GM19467 (cell line): ENCODE data around the gene PARP15.
"Not testable (repeated sequence)": the region's sequence is repeated elsewhere in the genome, so short reads cannot be mapped to it uniquely, and the experiment has no call there.

Experiments
- ATAC-seq: cut with Tn5 transposase; IDR thresholded peaks from one replicate; pipeline ENCODE4 v1.9.1; 2021; ENCODE audit warnings: mild to moderate bottlenecking, moderate library complexity; ENCODE audit not compliant: unreplicated experiment

The PARP15 gene

DNA sequence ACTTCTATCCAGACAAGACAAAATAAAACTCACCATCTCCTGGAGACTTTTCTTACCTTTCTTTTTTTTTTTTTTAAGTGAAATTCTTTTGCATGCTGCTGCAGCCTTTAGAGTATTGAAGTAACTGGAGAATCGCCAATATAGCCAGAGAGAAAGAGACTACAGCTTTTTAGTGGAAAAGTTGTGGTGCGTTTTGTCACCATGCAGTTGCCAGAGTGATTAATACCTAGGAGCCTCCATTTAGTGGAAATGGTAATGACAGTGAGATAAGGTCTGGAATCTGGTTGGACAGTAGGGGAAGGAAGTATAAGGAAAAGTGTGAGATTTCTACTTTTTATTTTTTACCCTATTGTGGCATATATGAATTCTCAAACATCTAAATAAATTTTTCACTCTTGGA, 85.1 kb downstream of the PARP15 start:
- ATAC-seq: no peak

DNA sequence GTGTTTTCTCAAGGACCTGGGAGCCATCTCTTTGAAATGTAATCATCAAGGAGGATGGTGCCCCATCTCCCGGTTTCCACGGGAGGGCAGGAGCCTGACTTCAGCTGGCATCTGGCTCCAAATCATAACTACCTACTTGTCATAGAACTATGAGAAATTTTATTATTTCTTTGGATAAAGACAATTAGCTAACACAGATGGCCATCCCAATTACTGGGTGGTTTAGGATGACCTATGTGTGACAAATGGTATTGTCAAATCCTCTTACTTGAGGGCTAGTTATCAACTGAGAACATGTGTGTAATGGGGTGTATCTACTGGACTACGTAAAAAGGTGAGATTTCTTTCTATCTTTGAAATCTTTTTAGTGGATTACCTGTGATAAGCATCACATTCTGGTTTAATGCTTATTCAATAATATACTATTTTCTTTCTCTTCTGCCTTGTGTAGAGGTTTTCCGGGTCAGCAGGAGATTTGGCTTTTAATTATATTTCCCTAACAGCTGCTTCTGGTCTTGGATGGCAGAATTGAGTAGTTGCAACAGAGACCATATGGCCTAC, 87.9 kb downstream of the PARP15 start:
- no peak for ATAC-seq

GRCh38 chr3:122665881-122666280, 88.4 kb downstream of the PARP15 start:
- ATAC-seq: no peak

DNA sequence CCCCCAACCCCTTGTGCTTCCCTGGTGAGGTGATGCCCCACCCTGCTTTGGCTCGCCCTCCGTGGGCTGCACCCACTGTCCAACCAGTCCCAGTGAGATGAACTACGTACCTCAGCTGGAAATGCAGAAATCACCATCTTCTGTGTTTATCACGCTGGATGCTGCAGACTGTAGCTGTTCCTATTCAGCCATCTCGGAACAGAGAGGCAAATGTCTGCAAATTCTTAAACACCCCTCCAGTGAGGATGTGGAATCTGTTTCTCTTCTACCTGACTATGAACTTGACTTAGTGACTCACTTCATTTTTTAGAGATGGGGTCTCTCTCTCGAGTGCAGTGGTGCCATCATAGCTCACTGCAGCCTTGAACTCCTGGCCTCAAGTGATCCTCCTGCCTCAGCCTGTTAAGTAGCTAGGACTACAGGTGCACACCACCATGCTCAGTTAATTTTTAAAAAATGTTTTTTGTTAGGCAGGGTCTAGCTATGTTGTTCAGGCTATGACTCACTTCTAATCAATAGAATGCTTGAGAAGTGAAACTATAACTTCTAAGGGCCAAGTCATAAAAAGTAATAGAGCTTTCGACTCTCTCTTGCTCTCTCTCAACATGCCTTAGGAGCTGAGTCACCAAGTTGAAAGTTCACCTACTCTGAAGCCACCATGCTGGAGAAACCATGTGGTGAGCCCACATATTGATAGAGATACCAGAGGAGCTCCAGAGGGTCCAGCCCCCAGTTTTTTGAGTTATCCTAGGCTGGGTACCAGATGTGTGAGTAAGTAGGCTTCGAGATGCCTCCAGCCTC, 91.7 kb downstream of the PARP15 start:
- ATAC-seq: peak; percentile 80

GRCh38 chr3:122671553-122671952, 94.1 kb downstream of the PARP15 start:
- no peak for ATAC-seq

GRCh38 chr3:122674339-122674738, 96.9 kb downstream of the PARP15 start:
- ATAC-seq: no peak

GRCh38 chr3:122676759-122677158, 99.3 kb downstream of the PARP15 start:
- ATAC-seq: no peak

DNA sequence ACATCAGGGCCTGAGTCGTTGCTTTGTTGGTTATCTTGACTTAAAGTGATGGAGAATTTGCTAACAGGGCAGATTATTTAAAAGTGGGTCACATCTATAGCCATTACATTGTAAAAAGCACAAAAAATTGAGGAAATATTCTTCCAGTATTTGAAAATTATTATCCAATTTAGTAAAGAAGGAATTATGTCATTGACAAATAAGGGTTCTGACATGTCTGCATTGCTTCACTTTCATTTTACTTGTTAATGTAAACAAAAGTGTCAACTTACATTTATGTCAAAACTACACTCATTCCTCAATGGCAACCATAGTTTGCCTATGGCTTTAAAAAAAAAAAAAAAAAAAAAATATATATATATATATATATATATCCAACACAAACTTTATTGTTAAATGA, 99.8 kb downstream of the PARP15 start:
- no peak for ATAC-seq

- no peak for ATAC-seq
These were observed 101.1 kb downstream of the PARP15 start for GRCh38 chr3:122678506-122678905.

DNA sequence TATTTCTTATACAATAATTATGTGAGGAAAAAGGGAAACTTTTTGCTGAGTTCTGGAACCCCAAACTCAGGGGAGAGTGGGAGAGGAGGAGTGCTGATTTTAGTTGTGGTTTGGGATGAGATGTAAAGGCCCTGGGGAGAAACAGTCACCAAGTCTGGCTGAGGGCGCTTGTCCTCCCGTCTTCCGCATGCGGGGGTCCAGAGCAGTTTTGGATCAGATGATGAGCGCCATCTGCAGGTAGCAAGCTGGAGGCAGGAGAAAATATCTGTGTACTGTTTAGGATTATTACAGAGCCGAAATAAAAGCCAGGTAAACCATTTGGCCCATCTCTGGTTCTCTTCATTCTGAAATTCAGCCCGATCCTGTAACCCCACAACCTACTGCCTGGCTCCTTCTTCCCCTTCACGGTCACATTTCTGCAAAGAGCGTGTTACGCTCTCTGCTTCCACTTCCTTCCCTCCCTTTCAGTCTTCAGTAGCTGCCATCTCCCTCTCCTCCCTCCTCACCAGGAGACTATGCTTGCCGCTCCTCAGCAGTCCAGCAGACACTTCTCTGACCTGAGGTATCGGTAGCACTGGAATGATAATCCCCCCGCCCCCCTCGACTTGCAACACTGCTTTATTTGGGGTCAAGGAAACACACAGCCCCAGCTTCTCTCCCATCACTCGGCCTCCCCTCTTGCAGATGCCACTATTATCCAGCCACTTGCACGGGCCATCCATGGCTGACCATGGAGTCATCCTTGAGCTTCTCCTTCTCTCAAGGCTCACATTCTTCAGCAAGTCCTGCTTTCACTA, 101.8 kb downstream of the PARP15 start:
- ATAC-seq: peak; percentile 38

DNA sequence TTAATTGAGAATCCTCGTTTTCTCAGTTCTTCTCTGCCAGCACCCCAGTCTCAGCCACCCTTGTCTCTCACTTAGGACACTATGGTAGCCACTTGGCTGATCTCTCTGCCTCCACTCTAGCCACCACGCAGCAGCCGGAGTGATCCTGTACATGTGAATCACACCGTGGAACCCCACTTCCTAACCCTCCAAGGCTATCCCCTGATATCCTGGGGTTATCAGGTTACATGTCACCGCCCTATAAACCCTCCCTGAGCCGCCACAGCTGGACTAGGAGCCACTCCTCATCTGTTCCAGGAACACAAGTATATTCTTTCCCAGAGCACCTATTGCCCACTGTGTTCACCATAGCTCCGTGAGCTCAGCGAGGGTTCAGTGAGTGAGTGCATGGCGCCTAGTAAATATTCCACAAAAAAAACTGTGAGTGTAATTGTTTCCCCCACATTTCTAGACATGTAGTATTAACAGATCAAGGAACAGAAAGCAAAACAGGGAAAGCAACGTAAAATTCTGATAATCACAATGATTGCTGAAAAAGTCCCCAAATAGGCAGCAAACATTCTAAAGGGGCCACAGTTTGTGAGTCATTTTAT, 102.5 kb downstream of the PARP15 start:
- ATAC-seq: no peak

GRCh38 chr3:122680475-122681283, 103.2 kb downstream of the PARP15 start, which contains the start of gene PARP14:
Gene PARP14, plus strand, starts transcription at chr3:122680839. Its CDS starts 45 bp downstream, at chr3:122680884.
- no peak for ATAC-seq

DNA sequence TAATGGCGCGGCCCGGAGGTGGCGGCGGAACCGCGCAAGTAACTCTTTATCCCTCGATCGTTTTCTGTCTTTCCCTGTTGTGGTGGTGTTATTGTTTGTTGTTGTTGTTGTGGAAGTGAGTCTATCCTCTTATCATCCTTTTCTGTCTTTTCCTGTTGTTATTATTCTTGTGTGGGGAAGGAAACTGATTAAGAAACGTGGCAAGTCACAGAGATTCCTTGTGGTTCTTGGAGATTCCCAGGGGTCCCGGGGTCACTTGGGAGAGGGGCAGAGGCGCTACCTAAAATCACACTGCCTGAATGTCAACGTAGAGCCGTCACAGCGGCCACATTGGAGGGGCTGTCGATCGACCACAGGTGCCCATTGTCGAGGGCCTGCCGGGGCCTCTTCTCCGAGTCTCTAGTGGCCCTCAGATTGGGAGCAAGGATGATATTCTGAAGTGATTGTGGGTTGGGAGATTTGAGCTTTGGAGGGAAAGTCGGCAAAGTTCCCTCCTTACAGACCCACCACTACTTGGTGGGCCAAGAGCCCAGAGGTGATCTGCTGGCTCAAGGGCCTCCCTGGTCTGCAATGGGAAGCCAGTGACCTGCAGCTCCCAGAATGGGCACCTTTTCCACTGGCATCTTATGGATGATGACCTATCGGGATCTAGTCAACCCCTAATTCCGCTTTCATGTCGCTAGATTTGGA, 104.0 kb downstream of the PARP15 start:
- no peak for ATAC-seq

GRCh38 chr3:122681974-122682409, 104.5 kb downstream of the PARP15 start:
- ATAC-seq: no peak

GRCh38 chr3:122682778-122683411, 105.4 kb downstream of the PARP15 start:
- not testable (repeated sequence) for ATAC-seq

- ATAC-seq: no peak
These were observed 109.8 kb downstream of the PARP15 start for GRCh38 chr3:122687298-122687697.
